Suppressor macrophage (primary cell): ENCODE results near the gene TKTL1.

Experiments
- DNase-seq, 4 experiments: peaks; one replicate each; pipeline ENCODE4 v3.0.0-alpha.2; 2020 to 2022

TKTL1 gene

DNA sequence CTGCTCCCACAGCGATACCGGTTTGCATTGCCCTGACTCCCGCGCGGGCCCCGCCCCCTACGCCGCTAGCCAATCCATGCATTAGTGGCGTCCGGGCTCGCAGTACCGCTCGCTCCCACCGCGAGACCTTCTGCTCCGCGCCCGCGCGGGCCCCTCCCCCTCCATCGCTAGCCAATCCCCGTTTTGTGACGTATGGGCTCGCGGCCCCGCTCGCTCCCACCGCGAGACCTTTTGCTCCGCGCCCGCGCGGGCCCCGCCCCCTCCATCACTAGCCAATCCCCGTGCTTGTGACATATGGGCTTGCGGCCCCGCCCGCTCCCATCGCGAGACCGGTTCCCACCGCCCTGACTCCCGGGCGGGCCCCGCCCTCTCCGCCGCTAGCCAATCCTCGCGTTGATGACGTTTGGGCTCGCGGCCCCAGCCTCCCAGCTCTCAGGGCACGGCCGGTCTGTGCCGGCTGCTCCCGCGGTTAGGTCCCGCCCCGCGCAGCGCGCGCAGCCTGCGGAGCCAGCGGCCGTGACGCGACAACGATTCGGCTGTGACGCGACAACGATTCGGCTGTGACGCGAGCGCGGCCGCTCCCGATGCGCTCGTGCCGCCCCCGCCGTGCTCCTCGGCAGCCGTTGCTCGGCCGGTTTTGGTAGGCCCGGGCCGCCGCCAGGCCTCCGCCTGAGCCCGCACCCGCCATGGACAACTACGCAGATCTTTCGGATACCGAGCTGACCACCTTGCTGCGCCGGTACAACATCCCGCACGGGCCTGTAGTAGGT lies 83.4 kb downstream of the TKTL1 start, which contains the start of gene EMD:
TSS of gene EMD (plus strand) at position 497 of the 770 bp plus-strand sequence. CDS start at position 687, 190 bp downstream.
- peak; percentile 96 to 98 (median 97) for DNase-seq

- DNase-seq, result peak in 1 of 4 experiments; percentile 29
Measured at GRCh38 chrX:154379569-154379951, 84.0 kb downstream of the TKTL1 start.
